Thyroid gland (tissue), 4 donors: ENCODE measurements around the gene TNS3. TPM values are rescaled to one million over a fixed set of nuclear protein-coding genes. Genes with fewer than 3 reads are reported as not detected.
"Not testable (repeated sequence)": the region's sequence is repeated elsewhere in the genome, so short reads cannot be mapped to it uniquely, and the experiment has no call there.

ENCODE experiments used
- DNase-seq, 2 donors: peaks; one replicate each; pipeline ENCODE4 v3.0.0-alpha.2; 2019
- H3K27ac ChIP-seq, 3 donors: fragments of 200-600 bp; sonication (generic); 1 replicate in 2 of 3; 2 replicates in 1 of 3; pipeline ENCODE4 v1.5.1; 2016 to 2019; ENCODE audit warnings: mild to moderate bottlenecking in 1 of 3, moderate library complexity in 1 of 3
- H3K27me3 ChIP-seq: fragments of 200-600 bp; sonication (generic); one replicate; pipeline ENCODE4 v1.5.1; 2019
- H3K36me3 ChIP-seq, 2 donors: fragments of 200-600 bp; sonication (generic); one replicate each; pipeline ENCODE4 v1.5.1; 2016 to 2019
- H3K4me1 ChIP-seq, 2 donors: fragments of 200-600 bp; sonication (generic); one replicate each; pipeline ENCODE4 v1.5.1; 2017 to 2019
- H3K4me3 ChIP-seq, 3 donors: fragments of 200-600 bp; sonication (generic); replicated peaks in 1 of 3; 1 replicate in 2 of 3; 2 replicates in 1 of 3; pipeline ENCODE4 v1.5.1; 2016; ENCODE audit warnings: mild to moderate bottlenecking in 1 of 3
- H3K9me3 ChIP-seq: fragments of 200-600 bp; sonication (generic); one replicate; pipeline ENCODE4 v1.5.1; 2017
- CTCF ChIP-seq, 6 experiments: fragments of 200-600 bp in 3 of 6; fragments of 450-650 bp in 3 of 6; sonication (generic) in 3 of 6; IDR thresholded peaks; one replicate each; pipeline ENCODE4 v1.5.1; 2016 to 2019; ENCODE audit warnings: antibody characterized with exemption in 6 of 6, mild to moderate bottlenecking in 2 of 6, inconsistent platforms in 1 of 6, moderate library complexity in 1 of 6
- POLR2A ChIP-seq, 2 donors: fragments of 450-650 bp; IDR thresholded peaks; one replicate each; pipeline ENCODE4 v1.6.1; 2017; ENCODE audit warnings: antibody characterized with exemption in 2 of 2, mild to moderate bottlenecking in 2 of 2, moderate library complexity in 1 of 2
- WGBS, 2 donors: methylation state at CpG; one replicate each; pipeline ENCODE4 v1.1.5; 2017; 5-methylcytosine and 5-hydroxymethylcytosine counted together
- intact Hi-C: fragments of 100-400 bp; cut with DNase I; formaldehyde crosslinking; loops from one replicate; pipeline ENCODE4 v1.15.1; 2023
- total RNA-seq, 4 donors: library from RNA; depleted of rRNA; stranded (reverse); fragments of >200 nt; gene quantifications; one replicate each; pipeline ENCODE4 v1.2.3, GENCODE V29; 2016

The TNS3 gene
- total RNA-seq, 4 donors from 2014 or later: 65.8 to 93.0 (median 80.7) TPM

- 40 to 50% methylated on average over 12 to 13 of the region's 13 CpGs for WGBS, 2 donors
- intact Hi-C loops: no loop called here
- no peaks in the 10 kb centered on the region for H3K9me3 ChIP-seq
- TF ChIP-seq CTCF (IDR thresholded peaks at IDR 0.05) (no peak), POLR2A (IDR thresholded peaks at IDR 0.05) (no peak)
- H3K36me3 ChIP-seq: no peaks in the 10 kb centered on the region
- H3K27ac ChIP-seq: peak overlapping the region; percentile 42 to 80 (median 76)
- H3K4me3 ChIP-seq: no peak overlapping the region
- peak; percentile 73 to 77 for DNase-seq
- H3K4me1 ChIP-seq: peaks cover 24 to 34% of the 10 kb centered on the region in 2 donors
- no peaks in the 10 kb centered on the region for H3K27me3 ChIP-seq
These were observed 111.1 kb downstream of the TNS3 start for GRCh38 chr7:47470567-47471357.

- H3K4me1 ChIP-seq: peaks cover 15 to 25% of the 10 kb centered on the region in 2 donors
These were observed 112.1 kb downstream of the TNS3 start for GRCh38 chr7:47469846-47470245.

GRCh38 chr7:47466832-47467231 is 115.1 kb downstream of the TNS3 start:
- Histone ChIP-seq H3K27me3 (no peaks in the 10 kb centered on the region), H3K9me3 (no peaks in the 10 kb centered on the region), H3K4me3 (no peak overlapping the region), H3K27ac (no peak overlapping the region), H3K4me1 (peaks cover 24 to 30% of the 10 kb centered on the region in 2 donors), H3K36me3 (no peaks in the 10 kb centered on the region)
- intact Hi-C loops: no loop called here
- TF ChIP-seq CTCF (IDR thresholded peaks at IDR 0.05): no peak
- no peak for TF ChIP-seq POLR2A (IDR thresholded peaks at IDR 0.05)
- DNase-seq: no peak
- WGBS, 2 donors: 94 to 96% methylated on average over 4 of the region's 4 CpGs

More at GRCh38 chr7:47469846-47470245, 112.1 kb downstream of the TNS3 start:
- H3K4me3 ChIP-seq, H3K36me3 ChIP-seq, H3K9me3 ChIP-seq, H3K27me3 ChIP-seq, intact Hi-C loops, DNase-seq: not testable (repeated sequence)
- peak overlapping the region; percentile 42 to 80 (median 76) for H3K27ac ChIP-seq
- 74 to 86% methylated on average over 5 of the region's 5 CpGs for WGBS, 2 donors

- Histone ChIP-seq H3K4me1 (peaks cover 32% of the 10 kb centered on the region in 2 donors), H3K27ac (no peak overlapping the region), H3K4me3 (no peak overlapping the region), H3K36me3 (no peaks in the 10 kb centered on the region), H3K27me3 (no peaks in the 10 kb centered on the region), H3K9me3 (no peaks in the 10 kb centered on the region)
- intact Hi-C loops: no loop called here
- no peak for DNase-seq
- WGBS, 2 donors: 82 to 89% methylated on average over 7 of the region's 7 CpGs
- TF ChIP-seq POLR2A (IDR thresholded peaks at IDR 0.05): no peak
- no peak for TF ChIP-seq CTCF (IDR thresholded peaks at IDR 0.05)
These were observed 116.7 kb downstream of the TNS3 start for GRCh38 chr7:47465191-47465590.

- intact Hi-C loops: no loop called here
- H3K4me1 ChIP-seq: peaks cover 30 to 35% of the 10 kb centered on the region in 2 donors
- TF ChIP-seq POLR2A (IDR thresholded peaks at IDR 0.05) (no peak), CTCF (IDR thresholded peaks at IDR 0.05) (no peak)
- WGBS, 2 donors: 94 to 95% methylated on average over 9 of the region's 9 CpGs
- no peaks in the 10 kb centered on the region for H3K9me3 ChIP-seq
- H3K4me3 ChIP-seq: no peak overlapping the region
- DNase-seq: no peak
- no peaks in the 10 kb centered on the region for H3K27me3 ChIP-seq
- no peaks in the 10 kb centered on the region for H3K36me3 ChIP-seq
- H3K27ac ChIP-seq: no peak overlapping the region
These were observed 117.6 kb downstream of the TNS3 start for GRCh38 chr7:47464266-47464665.
